Fibroblast of skin of abdomen (primary cell): ENCODE results near the gene ILF3.
A peak's percentile ranks its signal among the peaks of the same experiment; 100 is the strongest.

Experiments used
- DNase-seq: peaks from one replicate; pipeline ENCODE4 v3.0.0-alpha.2; 2013

ILF3 gene

DNA sequence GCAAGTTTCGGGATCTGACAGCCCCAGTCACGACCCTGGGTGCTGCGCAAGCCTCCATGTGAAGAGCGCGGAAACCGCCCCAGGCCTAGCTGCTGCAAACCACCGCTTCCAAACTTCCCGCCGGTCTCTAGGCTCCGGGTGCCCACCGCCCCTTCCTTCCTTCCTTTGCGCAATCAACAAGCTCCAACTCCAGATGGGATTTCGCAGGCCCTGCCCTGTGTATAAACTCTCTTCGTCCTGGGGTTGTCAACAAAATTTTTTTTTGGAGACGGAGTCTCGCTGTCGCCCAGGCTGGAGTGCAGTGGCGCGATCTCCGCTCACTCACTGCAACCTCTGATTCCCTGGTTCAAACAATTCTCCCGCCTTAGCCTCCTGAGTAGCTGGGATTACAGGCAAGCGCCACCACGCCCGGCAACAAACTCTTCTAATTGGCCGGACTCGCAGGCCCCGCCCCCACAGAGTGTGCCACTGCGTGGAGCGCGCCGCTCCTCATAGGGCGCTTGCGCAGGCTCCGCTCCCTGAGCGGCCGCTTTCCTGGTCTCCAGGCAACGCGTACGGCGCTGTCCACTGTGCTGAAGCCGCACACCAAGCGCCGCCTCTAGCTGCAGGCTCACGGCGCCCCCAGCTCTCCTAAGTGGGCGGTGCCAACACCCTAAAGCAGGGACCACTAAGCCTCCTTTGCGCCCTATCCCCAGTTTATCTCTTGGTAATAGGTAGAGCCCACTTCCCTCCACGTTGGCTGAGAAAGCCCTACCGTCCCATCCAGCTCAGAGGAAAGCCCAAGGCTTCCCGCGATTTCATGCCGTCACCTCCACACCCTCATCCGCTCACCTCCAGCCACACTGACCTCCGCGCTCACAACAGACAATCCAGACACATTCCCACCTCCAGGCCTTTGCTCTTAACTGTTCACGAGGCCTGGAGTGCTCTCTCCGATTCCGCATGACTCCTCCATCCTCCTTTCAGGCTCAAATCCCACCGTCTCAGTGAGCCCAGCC, 41.6 kb downstream of the ILF3 start:
- peak; percentile 92 for DNase-seq

DNA sequence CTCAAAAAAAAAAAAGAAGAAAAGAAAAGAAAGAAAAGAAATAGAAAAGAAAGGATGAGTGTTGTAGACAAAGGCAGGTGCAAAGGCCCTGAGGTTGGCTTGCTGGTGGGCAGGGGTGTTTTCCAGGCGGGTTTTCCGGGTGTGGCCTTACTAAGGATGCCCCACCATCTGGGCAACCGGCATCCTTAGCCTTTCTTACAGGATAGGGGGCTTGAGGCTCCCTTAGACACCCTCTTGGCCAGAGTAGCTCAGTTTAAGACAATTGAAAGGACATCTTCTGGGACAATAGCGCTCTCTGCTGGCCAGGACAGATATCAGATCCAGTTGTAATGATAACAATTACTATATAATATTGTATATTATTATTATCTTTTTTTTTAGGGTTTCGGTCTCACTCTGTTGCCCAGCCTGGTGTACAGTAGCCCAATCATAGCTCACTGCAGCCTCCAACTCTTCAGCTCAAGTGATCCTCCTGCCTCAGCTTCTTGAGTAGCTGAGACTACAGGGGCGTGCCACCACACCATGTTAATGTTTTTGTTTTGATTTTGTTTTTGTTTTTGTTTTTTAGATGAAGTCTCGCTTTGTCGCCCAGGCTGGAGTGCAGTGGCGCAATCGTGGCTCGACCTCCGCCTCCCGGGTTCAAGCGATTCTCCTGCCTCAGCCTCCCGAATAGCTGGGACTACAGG, 45.6 kb downstream of the ILF3 start:
- DNase-seq, result peak; percentile 42

DNA sequence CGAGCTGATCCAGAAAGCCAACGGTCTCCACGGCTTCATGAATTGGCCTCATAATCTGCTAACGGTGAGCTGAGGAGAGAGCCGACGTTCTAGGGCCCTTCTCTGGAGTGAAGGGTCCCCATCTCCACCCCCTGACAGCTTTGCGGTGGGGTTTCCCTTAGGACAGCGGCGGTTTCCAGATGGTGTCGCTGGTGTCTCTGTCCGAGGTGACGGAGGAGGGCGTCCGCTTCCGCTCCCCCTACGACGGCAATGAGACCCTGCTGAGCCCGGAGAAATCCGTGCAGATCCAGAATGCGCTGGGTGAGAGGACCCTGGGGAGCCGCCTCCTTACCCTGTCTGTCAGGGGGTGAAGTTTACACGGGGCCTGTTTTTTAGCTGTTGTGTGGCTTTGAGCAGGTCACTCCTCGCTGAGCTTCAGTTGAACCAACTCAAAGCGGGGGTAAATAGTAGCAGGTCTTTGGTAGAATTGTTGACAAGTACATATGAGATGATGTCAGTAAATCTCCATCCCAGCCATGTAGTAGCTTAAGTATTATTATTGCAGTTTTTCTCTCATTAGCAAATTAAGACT, 47.9 kb downstream of the ILF3 start:
- DNase-seq, result no peak

DNA sequence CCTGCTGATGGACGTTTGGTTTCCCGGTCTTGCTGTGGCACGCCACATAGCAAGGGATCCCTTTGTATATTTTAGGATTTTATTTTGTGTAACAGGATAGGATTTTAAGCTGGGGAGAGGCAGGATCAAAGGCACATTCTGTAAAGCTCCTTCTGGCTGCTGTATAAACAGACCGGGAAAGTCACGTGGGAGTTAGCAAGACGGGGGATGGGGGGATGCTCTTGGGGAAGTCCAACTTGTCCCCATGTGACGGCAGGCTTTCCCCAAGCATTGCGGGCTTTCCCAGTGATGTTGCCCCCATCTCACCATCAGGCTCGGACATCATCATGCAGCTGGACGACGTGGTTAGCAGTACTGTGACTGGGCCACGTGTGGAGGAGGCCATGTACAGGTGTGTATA, 52.8 kb downstream of the ILF3 start:
- no peak for DNase-seq

DNA sequence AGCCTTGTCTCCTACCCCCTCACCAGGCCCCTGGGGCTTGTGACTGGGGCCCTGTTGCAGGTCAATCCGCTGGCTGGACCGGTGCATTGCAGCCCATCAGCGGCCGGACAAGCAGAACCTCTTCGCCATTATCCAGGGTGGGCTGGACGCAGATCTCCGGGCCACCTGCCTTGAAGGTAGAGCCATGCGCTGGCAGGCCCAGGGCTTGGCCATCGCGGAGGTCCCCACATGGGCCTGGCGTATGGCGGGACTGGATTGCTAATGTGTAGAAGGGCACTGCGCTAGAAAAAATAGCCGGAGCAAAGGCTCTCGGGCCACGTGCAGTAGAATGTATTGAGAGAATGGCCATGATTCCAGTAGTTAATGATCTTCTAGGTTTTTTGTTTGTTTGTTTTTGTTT, 53.3 kb downstream of the ILF3 start:
- no peak for DNase-seq

DNA sequence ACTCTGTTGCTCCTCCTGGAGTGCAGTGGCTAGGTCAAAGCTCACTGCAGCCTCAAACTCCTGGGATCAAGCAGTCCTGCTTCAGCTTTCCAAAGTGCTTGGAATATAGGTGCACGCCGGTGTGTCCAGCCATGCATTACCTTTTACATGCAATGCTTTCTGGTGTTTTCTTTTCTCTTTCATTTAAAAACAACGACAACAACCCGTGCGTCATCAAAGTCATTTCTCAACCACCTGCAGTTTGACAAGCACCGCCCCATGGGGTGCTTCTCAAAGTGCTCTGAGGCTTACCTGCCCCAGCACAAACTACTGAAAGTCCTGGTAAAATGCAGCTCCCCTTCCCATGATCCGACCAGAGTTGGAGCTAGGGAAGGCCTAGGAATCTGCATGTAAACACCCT, 54.1 kb downstream of the ILF3 start:
- DNase-seq, result no peak

DNA sequence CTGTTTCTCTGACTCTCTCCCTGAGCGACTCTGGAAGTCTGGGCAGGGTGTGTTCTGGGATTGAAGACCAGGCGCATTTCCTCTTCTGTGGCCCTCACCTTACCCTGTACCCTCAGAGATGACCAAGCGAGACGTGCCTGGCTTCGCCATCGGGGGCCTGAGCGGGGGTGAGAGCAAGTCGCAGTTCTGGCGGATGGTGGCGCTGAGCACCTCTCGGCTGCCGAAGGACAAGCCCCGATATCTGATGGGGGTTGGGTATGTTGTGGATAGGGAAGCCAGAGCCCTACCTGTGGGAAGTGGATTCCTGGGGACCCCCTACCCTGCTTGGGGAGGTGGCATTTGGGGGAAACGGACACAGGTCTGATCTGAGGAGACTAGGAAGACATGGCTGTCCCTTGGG, 57.9 kb downstream of the ILF3 start:
- no peak for DNase-seq

DNA sequence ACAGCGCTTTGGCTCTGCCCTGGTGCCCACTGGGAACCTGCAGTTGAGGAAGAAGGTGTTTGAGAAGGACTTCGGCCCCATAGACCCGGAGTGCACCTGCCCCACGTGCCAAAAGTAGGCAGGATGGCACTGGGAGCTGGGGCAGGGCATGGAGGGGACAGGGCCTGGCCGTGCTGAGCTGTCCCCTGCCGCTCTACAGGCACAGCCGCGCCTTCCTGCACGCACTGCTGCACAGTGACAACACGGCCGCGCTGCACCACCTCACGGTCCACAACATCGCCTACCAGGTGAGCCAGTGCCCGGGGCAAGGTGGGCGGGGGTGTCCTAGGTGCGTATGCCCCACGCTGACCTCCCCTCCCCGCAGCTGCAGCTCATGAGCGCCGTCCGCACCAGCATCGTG, 58.6 kb downstream of the ILF3 start:
- no peak for DNase-seq

DNA sequence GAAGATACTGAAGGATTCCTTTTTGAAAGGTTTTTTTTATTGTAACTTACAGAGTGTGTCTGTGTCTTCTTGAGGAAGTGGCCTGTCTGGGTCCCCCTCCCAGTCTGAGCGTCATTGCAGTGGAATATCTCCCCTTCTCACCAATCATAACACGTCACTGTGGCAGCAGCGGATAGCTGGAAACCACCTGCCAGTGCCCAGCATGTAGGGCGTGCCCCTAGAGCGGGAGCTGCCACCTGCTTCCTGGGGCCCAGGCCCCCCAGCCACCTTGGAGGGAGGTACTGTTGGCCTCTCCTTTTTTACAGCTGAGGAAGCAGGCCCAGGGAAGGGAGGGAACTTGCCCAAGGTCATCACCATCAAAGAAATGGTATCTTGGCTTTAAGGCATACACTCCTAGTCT, 59.2 kb downstream of the ILF3 start:
- no peak for DNase-seq

DNA sequence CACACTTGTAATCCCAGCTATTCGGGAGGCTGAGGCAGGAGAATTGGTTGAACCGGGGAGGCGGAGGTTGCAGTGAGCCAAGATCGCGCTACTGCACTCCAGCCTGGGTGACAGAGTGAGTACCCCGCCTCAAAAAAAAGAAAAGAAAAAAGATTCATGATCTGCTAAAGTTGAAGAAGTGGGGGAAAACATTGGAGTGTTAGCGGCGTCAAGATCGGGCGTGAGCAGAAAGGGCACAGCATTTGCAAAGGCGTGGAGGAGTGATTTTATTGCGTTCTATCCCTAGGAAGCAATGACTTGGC, 62.9 kb downstream of the ILF3 start:
- no peak for DNase-seq

DNA sequence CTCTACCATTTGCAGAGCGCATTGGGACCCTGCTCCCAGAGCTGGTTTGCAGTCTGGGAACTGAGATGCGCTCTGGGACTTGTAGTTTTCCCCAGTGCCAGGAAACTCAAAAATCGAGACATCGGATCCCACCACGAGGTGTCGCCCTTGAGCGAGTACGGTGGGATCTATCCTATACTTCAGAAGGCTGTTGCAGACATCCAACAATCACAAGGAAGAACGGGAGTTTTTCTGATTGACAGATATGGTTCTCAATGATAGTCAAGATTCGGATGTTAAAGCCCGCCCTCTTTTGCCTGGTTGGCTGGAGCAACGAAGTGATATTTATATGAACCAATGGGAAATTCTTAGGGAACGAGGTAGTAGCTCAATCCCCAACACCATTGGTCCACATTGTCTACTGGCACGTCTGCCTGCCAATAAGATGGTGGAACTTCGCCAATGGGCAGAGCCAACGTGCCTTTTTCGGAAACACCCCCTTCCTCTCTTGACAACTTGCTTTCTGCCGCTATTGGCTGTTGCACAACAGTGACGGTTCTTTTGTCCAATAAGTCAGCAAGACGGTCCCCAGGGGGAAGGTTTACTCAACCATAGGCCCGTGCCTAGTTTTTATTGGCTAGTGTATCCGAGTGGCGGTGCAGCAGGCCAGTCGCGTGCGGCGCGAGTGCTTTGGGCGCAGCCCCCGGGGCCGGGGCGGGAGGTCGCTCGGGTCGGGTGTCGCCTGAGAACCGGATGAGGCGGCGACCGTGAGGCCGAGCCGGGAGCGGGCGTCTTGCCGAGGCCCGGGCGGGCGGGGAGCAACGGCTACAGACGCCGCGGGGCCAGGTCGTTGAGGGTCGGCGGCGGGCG, 63.4 kb downstream of the ILF3 start, which contains the start of gene DNM2:
Gene DNM2 (plus strand): TSS at position 724 of the 849 bp plus-strand sequence. CDS start 164 bp downstream, outside the sequence.
- peak; percentile 100 for DNase-seq

DNA sequence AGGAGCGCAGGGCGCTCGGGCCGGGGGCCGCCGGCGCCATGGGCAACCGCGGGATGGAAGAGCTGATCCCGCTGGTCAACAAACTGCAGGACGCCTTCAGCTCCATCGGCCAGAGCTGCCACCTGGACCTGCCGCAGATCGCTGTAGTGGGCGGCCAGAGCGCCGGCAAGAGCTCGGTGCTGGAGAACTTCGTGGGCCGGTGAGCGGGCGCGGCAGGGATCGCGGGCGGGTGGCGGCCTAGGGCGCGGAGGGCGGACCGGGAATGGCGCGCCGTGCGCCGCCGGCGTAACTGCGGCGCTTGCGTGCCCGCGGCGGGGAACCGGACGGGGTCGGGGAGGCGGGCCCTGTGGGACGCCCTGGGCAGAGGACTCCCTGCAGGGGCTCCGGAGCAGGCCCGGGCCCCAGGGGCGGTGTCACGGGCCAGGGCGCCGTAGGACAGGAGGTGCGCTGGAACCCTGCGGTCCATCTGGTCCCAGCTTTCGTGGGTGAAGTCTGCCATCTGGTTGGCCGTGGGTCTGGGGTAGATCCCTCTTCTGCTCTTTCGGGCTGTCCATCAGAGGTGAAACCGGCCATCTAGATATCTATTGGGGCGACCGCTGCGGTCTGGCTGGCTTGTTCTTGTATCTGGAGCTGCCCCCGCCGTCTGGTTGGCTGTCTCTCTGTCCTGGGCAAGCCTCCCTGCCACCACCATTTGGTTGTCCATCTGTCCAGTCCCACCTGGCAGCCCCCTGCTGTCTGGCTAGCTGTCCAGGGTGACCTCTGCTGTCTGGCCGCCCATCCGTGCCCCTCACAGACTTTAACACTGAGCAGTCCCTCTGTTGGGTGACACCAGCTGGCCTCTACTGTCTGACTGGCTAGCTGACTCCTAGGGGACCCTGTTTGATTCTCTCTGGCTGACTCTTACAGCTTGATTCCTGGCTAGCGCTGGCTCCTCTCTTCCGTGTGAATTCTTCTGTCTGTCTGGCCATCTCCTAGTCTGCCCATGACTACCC, 64.4 kb downstream of the ILF3 start:
- peak; percentile 15 for DNase-seq

DNA sequence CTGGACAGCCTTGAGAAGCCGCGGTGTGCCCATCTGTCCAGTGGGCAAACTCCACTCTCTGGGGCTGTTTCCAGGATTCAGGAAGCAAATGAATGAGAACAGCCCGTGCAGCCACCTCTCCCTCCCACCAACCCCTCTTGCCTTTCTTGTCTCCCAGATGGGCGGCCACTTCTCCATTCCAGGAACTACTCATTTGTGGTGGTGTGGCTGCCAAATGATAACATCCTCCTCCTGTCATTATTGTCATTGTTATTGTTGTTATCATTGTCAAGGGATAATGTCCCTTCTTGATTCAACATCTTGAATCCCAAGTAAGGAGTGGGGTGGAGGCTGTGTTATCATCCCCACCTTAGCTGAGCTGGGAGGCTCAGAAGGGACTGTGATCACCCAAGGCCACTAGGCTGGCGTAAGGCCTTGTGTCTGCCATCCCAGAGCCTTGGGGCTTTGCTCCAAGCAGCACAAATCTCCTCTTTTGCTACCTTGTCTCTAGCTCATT, 65.4 kb downstream of the ILF3 start:
- no peak for DNase-seq

DNA sequence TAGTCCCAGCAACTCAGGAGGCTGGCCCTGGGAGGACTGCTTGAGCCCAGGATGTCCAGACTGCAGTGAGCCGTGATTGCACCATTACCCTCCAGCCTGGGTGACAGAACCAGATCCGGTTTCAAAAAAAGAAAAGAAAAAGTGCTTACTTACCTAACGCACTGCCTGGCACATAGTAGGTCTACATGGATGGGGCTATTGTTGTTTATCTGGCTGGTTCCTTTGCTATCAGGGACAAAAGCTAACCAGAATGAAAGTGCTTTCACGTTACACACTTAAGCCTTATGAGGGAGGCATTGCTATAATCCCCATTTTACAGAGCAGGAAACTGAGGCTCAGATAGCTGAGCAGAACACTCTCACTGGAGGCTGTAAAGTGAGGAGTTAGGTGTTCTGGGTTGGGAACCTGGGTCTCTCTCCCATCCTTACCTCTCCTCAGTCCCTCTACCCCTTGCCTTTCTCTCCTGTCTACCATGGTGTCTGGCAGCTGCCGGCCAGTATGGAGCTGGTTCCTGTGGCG, 66.5 kb downstream of the ILF3 start:
- no peak for DNase-seq

DNA sequence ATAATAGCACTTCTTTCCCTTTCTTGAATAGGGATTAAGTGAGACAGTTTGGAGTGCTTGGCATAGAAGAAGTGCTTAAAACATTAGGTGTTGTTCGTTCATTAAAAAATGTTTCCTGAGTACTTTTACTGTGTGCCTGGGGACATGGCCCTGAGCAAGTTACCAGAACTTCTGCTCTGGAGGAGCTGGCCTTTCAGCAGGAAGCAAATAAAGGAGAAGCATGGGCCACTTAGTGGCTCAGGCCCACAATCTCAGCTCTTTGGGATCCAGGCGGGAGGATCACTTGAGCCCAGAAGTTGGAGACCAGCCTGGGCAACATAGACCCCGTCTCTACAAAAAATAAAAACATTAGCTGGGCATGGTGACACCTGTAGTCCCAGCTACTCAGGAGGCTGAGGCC, 69.4 kb downstream of the ILF3 start:
- DNase-seq, result no peak

DNA sequence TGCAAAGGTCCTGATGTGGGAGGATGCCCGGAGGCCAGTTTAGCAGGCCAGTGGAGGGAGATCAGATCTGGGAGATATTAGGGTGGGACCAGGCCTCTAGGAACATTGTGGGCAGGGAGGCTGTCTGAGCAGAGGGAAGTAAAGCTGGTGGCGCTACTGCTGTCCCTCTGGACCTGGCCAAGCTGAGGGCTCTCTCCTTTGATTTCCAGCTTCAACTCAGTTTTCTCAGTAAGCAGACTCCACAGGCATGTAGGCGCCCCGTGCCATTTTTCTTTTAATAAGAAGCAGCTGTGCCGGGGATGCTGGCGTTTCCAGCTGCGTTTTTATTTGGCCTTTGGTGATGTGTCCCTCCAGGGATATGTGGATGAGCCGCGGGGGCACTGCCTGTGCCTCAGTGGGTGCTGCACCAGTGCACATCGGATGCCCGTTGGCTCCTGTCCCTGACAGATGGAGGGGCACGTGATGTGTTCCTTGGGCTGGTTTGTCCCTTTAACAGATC, 70.5 kb downstream of the ILF3 start:
- DNase-seq, result peak; percentile 54

DNA sequence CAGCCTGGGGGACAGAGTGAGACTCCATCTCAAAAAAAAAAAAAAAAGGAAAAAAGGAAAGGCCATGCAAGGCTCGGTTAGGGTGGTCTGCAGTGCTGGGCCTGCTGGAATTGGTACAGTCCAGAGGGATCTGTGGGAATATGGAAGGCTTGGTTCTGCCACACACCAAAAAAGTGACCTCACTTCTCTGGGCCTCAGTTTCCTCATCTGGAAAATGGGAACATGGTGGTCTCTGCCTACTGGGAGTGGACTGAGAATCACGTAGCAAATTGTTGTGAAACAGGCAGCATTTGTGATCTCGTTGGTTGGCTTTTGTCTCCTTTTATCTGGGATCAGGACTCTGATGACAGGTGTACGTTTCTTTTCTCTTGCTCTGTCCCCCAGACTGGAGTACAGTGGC, 71.3 kb downstream of the ILF3 start:
- DNase-seq, result no peak

DNA sequence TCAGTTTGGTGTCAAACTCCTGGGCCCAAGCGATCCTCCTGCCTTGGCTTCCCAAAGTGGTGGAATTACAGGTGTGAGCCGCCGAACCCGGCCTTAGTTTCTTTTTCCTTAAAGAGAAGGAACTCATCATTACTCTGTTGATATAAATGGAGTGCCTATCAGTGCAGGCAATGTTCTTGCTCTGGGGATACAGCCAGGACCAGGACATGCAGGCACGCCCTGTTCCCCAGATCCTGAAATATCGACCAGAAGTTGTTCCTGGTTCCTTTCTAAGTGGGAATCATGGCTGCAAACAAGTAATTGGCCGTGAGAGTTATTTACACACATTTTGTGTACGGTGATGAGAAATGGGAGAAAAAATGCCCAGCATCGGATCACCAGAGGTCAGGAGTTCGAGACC, 72.1 kb downstream of the ILF3 start:
- DNase-seq, result no peak

DNA sequence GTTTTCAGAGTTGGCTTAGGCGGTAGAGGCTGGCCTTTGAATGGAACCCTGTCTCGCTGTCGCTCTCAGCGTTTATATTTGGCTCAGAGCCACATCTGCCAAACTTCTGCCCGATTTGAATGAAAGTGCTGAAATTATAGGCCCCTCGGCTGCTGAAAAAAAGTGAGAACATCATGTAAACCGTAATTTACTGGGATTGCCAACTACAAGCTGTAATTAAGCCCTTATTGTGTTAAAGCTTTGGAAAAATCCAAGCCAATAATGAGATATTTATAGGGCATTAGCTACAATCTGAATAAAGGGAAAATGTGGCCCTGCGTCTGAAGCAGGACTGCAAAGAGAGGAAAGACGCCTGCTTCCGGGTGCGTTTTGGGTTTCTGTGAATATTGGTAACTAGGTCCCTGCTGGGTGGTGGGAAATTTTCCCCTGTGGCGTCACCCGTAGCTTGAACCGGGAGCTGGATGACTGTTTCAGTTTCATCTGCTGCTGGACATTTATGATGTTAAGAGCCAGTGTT, 73.6 kb downstream of the ILF3 start:
- DNase-seq, result no peak

DNA sequence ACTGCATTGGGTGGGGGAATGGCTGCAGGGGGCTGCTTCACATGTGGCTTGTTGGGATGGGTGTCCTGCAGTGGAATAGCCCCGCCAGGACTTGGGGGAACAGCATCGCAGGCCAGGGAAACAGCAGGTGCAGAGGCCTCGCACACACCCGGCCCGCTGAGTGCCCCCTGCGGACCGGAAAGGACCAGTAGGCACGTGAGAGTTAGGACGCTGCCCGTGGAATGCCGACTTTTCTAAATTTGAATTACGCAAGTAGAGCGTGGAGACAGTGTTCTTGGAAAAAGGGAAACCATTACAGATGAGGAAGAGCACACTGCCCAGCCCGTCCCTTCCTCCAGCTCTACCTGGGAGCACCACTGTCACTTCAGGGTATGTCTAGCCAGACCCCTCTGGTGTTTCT, 75.3 kb downstream of the ILF3 start:
- no peak for DNase-seq

DNA sequence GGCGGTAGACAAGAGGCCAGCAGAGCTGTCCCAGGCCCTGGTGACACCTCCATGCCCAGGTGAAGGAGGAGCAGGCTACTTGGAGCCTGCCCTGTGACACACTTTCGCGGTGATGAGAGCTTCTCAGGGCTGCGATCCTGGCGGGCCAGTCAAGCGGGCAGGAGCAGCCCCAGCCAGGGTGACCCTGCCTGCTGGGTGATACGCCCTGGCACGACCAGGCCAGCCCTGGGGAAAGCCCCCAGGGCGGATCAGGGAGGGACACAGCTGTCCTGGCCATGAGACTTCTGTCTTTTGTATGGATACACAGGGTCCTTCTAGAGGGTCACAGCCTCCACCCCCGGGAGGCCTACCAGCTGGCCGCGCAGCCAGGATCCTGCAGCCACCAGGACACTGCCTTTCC, 76.8 kb downstream of the ILF3 start:
- no peak for DNase-seq
